Measurements from ENCODE around the gene CD22. TPM values are rescaled to one million over a fixed set of nuclear protein-coding genes. Genes with fewer than 3 reads are reported as not detected.

CD22 gene
- total RNA-seq, 2 experiments from 2014 or later: 0.52 to 0.67 TPM

DNA sequence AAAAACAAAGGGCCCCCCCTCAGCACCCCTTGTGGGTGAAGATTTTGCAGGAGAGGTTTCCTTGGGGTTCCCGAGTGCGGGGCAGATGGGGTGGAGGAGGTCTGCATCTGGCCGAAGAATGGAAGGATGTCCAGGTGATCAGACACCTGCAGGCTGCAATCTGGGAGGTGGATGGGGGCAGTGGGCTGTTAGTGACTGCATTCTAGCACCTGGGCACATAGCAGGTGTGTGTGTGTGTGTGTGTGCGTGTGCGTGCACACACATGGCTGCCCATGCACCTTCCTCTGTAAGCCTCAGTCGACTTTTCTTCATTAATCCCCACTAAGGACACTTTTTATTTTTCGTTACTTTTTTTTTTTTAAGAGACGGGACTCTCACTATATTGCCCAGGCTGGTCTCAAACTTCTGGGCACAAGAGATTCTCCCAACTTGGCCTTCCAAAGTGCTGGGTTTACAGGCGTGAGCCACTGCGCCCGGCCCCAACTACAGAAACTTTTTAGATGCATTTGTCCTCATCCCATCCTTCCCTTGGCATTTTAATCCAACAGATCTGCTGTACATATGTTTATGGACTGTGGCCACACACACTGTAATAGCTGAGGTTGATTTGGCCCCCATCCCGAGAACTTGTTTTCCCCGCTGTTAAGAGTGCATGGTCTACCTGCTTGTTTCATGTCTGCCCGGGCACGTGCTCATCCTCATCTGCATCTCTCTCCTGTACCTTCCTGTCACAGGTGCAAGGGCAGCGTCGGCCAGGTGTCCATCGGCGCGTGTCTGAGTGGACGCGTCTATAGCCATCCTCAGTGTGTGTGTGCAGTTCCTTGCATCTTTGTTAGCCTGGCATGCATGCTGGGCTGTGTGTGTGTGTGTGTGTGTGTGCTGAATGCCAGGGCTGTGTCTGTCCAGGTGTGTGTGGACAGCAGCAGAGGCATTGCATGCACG, 36.3 kb upstream of the CD22 start:
- Mint-ChIP-seq H3K27me3 (no peaks in the 10 kb centered on the region), H3K9me3 (no peaks in the 10 kb centered on the region), H3K36me3 (ENCODE audit: low read depth) (no peaks in the 10 kb centered on the region), H3K4me3 (no peak overlapping the region), H3K27ac (no peak overlapping the region), H3K4me1 (ENCODE audit: low read depth) (peaks cover 7% of the 10 kb centered on the region)
- H3K27me3 ChIP-seq (ENCODE audit: control insufficient read depth in 1 of 2, insufficient read depth in 2 of 2, low read length in 2 of 2): no peaks in the 10 kb centered on the region
- no peak overlapping the region for H3K27ac ChIP-seq (ENCODE audit: low read depth in 1 of 2, low read length in 2 of 2)
- no peak for TF ChIP-seq CTCF (IDR thresholded peaks at IDR 0.05)
- no peaks in the 10 kb centered on the region for H3K9me3 ChIP-seq (ENCODE audit: control insufficient read depth in 1 of 2, insufficient read depth in 1 of 2, low read length in 2 of 2)
- H3K4me3 ChIP-seq (ENCODE audit: low read length): no peak overlapping the region
- ATAC-seq (ENCODE audit: poor library complexity) (no peak), DNase-seq (no peak)
- CTCF ChIA-PET: no interaction called here
- POLR2A ChIA-PET: no interaction called here
- H3K36me3 ChIP-seq (ENCODE audit: insufficient read depth, low read length): no peaks in the 10 kb centered on the region
- H3K4me1 ChIP-seq (ENCODE audit: insufficient read depth, low read length): peaks cover 17% of the 10 kb centered on the region
- intact Hi-C loops (cut with DNase I, micrococcal nuclease): no loop called here

DNA sequence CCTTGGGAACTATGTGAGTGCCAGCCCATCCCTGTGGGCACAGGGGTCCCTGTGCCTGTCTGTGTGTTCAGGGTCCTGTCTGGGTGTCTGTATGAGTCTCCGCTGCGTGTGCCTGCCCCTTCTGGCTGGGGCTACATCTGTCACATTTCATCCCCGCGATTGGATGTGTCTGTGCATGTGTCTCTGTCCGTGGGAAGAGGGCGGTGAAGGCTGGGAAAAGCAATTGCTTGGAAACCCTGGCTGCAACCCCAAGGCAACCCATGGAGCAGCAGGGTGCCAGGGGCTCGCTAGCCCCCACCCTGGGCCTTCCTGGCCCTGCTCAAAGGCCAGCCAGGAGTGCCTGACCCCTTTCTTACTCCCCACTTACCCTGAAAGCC, 35.6 kb upstream of the CD22 start:
- H3K4me1 ChIP-seq (ENCODE audit: insufficient read depth, low read length): peaks cover 17% of the 10 kb centered on the region
- TF ChIP-seq CTCF (IDR thresholded peaks at IDR 0.05): no peak
- Mint-ChIP-seq H3K9me3 (no peaks in the 10 kb centered on the region), H3K36me3 (ENCODE audit: low read depth) (no peaks in the 10 kb centered on the region), H3K4me3 (no peak overlapping the region), H3K27me3 (no peaks in the 10 kb centered on the region), H3K4me1 (ENCODE audit: low read depth) (peaks cover 7% of the 10 kb centered on the region), H3K27ac (no peak overlapping the region)
- ChIA-PET CTCF (no interaction called here), POLR2A (no interaction called here)
- intact Hi-C loops (cut with DNase I, micrococcal nuclease): no loop called here
- no peaks in the 10 kb centered on the region for H3K27me3 ChIP-seq (ENCODE audit: control insufficient read depth in 1 of 2, insufficient read depth in 2 of 2, low read length in 2 of 2)
- H3K9me3 ChIP-seq (ENCODE audit: control insufficient read depth in 1 of 2, insufficient read depth in 1 of 2, low read length in 2 of 2): no peaks in the 10 kb centered on the region
- DNase-seq (no peak), ATAC-seq (ENCODE audit: poor library complexity) (no peak)
- H3K4me3 ChIP-seq (ENCODE audit: low read length): no peak overlapping the region
- no peak overlapping the region for H3K27ac ChIP-seq (ENCODE audit: low read depth in 1 of 2, low read length in 2 of 2)
- H3K36me3 ChIP-seq (ENCODE audit: insufficient read depth, low read length): no peaks in the 10 kb centered on the region

DNA sequence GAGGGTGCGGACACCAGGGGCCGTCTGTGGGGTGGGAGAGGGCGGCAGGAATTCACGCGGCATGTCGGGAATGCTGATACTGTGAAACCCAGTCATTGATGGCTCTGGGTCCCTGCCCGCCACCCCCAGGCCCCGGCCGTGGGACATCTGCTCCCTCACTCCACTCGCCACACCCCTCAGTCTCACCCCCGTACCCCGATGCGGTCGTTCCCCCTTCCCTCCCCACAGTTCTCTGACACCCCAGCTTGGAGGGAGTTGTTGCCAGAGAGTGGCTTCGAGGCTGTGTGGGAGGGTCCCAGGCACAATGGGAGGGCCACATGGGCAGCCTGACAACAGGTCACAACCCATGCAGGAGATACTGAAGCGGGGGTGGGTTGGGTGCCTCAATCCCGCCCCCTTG, 35.2 kb upstream of the CD22 start:
- Histone ChIP-seq H3K27me3 (ENCODE audit: control insufficient read depth in 1 of 2, insufficient read depth in 2 of 2, low read length in 2 of 2) (no peaks in the 10 kb centered on the region), H3K9me3 (ENCODE audit: control insufficient read depth in 1 of 2, insufficient read depth in 1 of 2, low read length in 2 of 2) (no peaks in the 10 kb centered on the region), H3K36me3 (ENCODE audit: insufficient read depth, low read length) (no peaks in the 10 kb centered on the region), H3K4me3 (ENCODE audit: low read length) (no peak overlapping the region), H3K4me1 (ENCODE audit: insufficient read depth, low read length) (peaks cover 17% of the 10 kb centered on the region), H3K27ac (ENCODE audit: low read depth in 1 of 2, low read length in 2 of 2) (no peak overlapping the region)
- Mint-ChIP-seq H3K9me3 (no peaks in the 10 kb centered on the region), H3K27ac (no peak overlapping the region), H3K36me3 (ENCODE audit: low read depth) (no peaks in the 10 kb centered on the region), H3K27me3 (no peaks in the 10 kb centered on the region), H3K4me3 (no peak overlapping the region), H3K4me1 (ENCODE audit: low read depth) (peaks cover 7% of the 10 kb centered on the region)
- no peak for DNase-seq
- CTCF ChIA-PET: no interaction called here
- no peak for ATAC-seq (ENCODE audit: poor library complexity)
- POLR2A ChIA-PET: no interaction called here
- intact Hi-C loops (cut with DNase I, micrococcal nuclease): no loop called here
- TF ChIP-seq CTCF (IDR thresholded peaks at IDR 0.05): no peak

Measured in CD4-positive, alpha-beta T cell (primary cell).